SK-N-SH treated with all-trans-retinoic acid at 6 μM for 48 hours (cell line): Measurements from ENCODE around the gene PCSK5.

ENCODE experiments used
- ARNTL ChIP-seq: fragments of 450-650 bp; formaldehyde crosslinking; IDR thresholded peaks from 2 replicates; pipeline ENCODE4 v1.5.0; 2020; ENCODE audit warnings: low read depth, mild to moderate bottlenecking, moderate library complexity, borderline replicate concordance
- BACH2 ChIP-seq: fragments of 250-450 bp; sonication (Bioruptor Pico); IDR thresholded peaks from 2 replicates; pipeline ENCODE4 v1.9.0; 2021; ENCODE audit warnings: mild to moderate bottlenecking, borderline replicate concordance
- ESRRG ChIP-seq: fragments of 250-450 bp; sonication (Bioruptor Pico); IDR thresholded peaks from 2 replicates; pipeline ENCODE4 v1.6.1; 2021; ENCODE audit warnings: mild to moderate bottlenecking
- ISL1 ChIP-seq: fragments of 250-450 bp; sonication (Bioruptor Pico); IDR thresholded peaks from 2 replicates; pipeline ENCODE4 v2.1.2; 2022; ENCODE audit warnings: mild to moderate bottlenecking, moderate library complexity
- PPARA ChIP-seq: fragments of 250-450 bp; sonication (Bioruptor Pico); IDR thresholded peaks from 2 replicates; pipeline ENCODE4 v1.5.0; 2020; ENCODE audit warnings: mild to moderate bottlenecking, borderline replicate concordance
- RARB ChIP-seq: fragments of 250-450 bp; sonication (Bioruptor Pico); IDR thresholded peaks from 2 replicates; pipeline ENCODE4 v1.8.0; 2021; ENCODE audit warnings: mild to moderate bottlenecking, moderate library complexity
- TOX ChIP-seq: fragments of 250-450 bp; sonication (Bioruptor Pico); IDR thresholded peaks from 2 replicates; pipeline ENCODE4 v1.8.0; 2021; ENCODE audit warnings: mild to moderate bottlenecking, moderate library complexity, borderline replicate concordance
- ZFP30 ChIP-seq: fragments of 450-650 bp; formaldehyde crosslinking; IDR thresholded peaks from 2 replicates; pipeline ENCODE4 v1.5.0; 2022; ENCODE audit warnings: mild to moderate bottlenecking, moderate library complexity
- ZNF565 ChIP-seq: fragments of 450-650 bp; formaldehyde crosslinking; conservative IDR thresholded peaks from 2 replicates; pipeline ENCODE4 v1.5.0; 2020; ENCODE audit warnings: low read depth, mild to moderate bottlenecking, moderate library complexity
- ZNF70 ChIP-seq: fragments of 450-650 bp; formaldehyde crosslinking; IDR thresholded peaks from 2 replicates; pipeline ENCODE4 v1.5.0; 2020; ENCODE audit warnings: mild to moderate bottlenecking, moderate library complexity
- ZNF8 ChIP-seq: fragments of 450-650 bp; formaldehyde crosslinking; IDR thresholded peaks from 2 replicates; pipeline ENCODE4 v1.5.0; 2020; ENCODE audit warnings: mild to moderate bottlenecking, moderate library complexity
- TF ChIP-seq, protein P1 (sequence below): fragments of 250-450 bp; sonication (Bioruptor Pico); IDR thresholded peaks from 2 replicates; pipeline ENCODE4 v1.5.1; 2021; ENCODE audit warnings: mild to moderate bottlenecking, moderate library complexity
- TF ChIP-seq, protein P2 (sequence below): fragments of 250-450 bp; sonication (Bioruptor Pico); IDR thresholded peaks from 2 replicates; pipeline ENCODE4 v1.8.0; 2020; ENCODE audit warnings: mild to moderate bottlenecking, moderate library complexity, borderline replicate concordance
- TF ChIP-seq, protein P3 (sequence below): fragments of 250-450 bp; sonication (Bioruptor Pico); IDR thresholded peaks from 2 replicates; pipeline ENCODE4 v1.5.1; 2020; ENCODE audit warnings: low read depth, mild to moderate bottlenecking, moderate library complexity

DNA sequence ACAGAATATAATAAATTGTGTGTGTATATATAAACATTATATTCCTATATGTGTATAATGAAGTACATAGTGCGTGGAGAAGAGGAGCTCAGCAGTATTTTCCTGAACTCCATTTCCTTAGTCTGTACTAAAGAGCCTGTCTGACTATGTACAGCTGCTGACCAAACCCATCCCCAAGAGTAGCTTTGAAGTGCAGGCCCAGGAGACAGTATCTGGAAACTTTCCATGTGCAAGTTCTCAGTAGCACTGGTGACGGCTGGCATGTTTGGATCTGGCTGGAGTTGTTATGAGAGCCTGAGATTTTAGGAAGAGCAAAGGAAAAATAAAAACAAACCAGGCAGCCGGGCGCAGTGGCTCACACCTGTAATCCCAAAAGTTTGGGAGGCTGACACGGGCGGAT lies 259.5 kb downstream of the PCSK5 start:
- TF ChIP-seq ZFP30 (CRISPR knock-in tag), result no peak
- TF ChIP-seq ZNF8 (CRISPR knock-in tag), result no peak
- TF ChIP-seq, protein P1, sequence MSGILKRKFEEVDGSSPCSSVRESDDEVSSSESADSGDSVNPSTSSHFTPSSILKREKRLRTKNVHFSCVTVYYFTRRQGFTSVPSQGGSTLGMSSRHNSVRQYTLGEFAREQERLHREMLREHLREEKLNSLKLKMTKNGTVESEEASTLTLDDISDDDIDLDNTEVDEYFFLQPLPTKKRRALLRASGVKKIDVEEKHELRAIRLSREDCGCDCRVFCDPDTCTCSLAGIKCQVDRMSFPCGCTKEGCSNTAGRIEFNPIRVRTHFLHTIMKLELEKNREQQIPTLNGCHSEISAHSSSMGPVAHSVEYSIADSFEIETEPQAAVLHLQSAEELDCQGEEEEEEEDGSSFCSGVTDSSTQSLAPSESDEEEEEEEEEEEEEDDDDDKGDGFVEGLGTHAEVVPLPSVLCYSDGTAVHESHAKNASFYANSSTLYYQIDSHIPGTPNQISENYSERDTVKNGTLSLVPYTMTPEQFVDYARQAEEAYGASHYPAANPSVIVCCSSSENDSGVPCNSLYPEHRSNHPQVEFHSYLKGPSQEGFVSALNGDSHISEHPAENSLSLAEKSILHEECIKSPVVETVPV (CRISPR knock-in tag), result no peak
- TF ChIP-seq BACH2 (CRISPR knock-in tag), result no peak
- TF ChIP-seq, protein P2, sequence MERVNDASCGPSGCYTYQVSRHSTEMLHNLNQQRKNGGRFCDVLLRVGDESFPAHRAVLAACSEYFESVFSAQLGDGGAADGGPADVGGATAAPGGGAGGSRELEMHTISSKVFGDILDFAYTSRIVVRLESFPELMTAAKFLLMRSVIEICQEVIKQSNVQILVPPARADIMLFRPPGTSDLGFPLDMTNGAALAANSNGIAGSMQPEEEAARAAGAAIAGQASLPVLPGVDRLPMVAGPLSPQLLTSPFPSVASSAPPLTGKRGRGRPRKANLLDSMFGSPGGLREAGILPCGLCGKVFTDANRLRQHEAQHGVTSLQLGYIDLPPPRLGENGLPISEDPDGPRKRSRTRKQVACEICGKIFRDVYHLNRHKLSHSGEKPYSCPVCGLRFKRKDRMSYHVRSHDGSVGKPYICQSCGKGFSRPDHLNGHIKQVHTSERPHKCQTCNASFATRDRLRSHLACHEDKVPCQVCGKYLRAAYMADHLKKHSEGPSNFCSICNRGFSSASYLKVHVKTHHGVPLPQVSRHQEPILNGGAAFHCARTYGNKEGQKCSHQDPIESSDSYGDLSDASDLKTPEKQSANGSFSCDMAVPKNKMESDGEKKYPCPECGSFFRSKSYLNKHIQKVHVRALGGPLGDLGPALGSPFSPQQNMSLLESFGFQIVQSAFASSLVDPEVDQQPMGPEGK, result no peak
- TF ChIP-seq RARB (CRISPR knock-in tag), result no peak
- TF ChIP-seq ARNTL, result no peak
- TF ChIP-seq ISL1, result no peak
- TF ChIP-seq, protein P3, sequence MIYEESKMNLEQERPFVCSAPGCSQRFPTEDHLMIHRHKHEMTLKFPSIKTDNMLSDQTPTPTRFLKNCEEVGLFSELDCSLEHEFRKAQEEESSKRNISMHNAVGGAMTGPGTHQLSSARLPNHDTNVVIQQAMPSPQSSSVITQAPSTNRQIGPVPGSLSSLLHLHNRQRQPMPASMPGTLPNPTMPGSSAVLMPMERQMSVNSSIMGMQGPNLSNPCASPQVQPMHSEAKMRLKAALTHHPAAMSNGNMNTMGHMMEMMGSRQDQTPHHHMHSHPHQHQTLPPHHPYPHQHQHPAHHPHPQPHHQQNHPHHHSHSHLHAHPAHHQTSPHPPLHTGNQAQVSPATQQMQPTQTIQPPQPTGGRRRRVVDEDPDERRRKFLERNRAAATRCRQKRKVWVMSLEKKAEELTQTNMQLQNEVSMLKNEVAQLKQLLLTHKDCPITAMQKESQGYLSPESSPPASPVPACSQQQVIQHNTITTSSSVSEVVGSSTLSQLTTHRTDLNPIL, result no peak
- no peak for TF ChIP-seq ZNF565 (CRISPR knock-in tag)
- TF ChIP-seq PPARA, result no peak
- no peak for TF ChIP-seq ZNF70 (CRISPR knock-in tag)
- no peak for TF ChIP-seq TOX (CRISPR knock-in tag)
- no peak for TF ChIP-seq ESRRG
